K562 (cell line): ENCODE data around the gene ZNF177. TPM values are rescaled to one million over a fixed set of nuclear protein-coding genes. Genes with fewer than 3 reads are reported as not detected.

Experiments
- ATAC-seq: fragments of 200-7000 bp; cut with Tn5 transposase; 3 replicates; pipeline ENCODE4 v1.9.1; 2020; ENCODE audit warnings: moderate library complexity
- BruUV-seq: library from RNA; stranded (reverse); fragments of 400-500 nt; replicated peaks from 2 replicates; lab custom pipeline; 2021; lab: Mats Ljungman, UMichigan
- CTCF ChIA-PET: fragments of 300-600 bp; formaldehyde crosslinking; extraction: SDS; loops from one replicate; lab custom pipeline; 2021; ENCODE audit warnings: low intra/inter-chr PET ratio; lab: Yijun Ruan, JAX
- POLR2A ChIA-PET: fragments of 300-600, 350-650 bp; sonication (Branson Sonifier 250); formaldehyde crosslinking; extraction: SDS; loops from one replicate; lab custom pipeline; 2021; ENCODE audit warnings: antibody characterized with exemption, inconsistent platforms; lab: Yijun Ruan, JAX
- DNase-seq, 4 experiments: peaks; one replicate each; pipeline versions ENCODE4 v3.0.0 to v3.0.0-alpha.2; 2011 to 2018; ENCODE audit warnings: low spot score in 3 of 4, mixed read lengths in 3 of 4; ENCODE audit errors: extremely low read depth in 1 of 4
- FAIRE-seq: peaks from 2 replicates; lab custom pipeline; 2011; peaks lifted over from hg19 to GRCh38; lab: Jason Lieb, UNC
- H2AFZ ChIP-seq: 2 replicates; pipeline ENCODE4 v1.6.0; 2011; ENCODE audit warnings: low read depth, low read length, control low read depth, inconsistent platforms
- H3K27ac ChIP-seq: fragments of 200-600 bp; 3 replicates; pipeline ENCODE4 v1.8.0; 2011; ENCODE audit warnings: low read depth, mild to moderate bottlenecking, control low read depth, inconsistent platforms, low read length, moderate library complexity, mixed read lengths; ENCODE audit errors: extremely low read depth
- H3K27me3 ChIP-seq, 2 experiments: fragments of 300-600 bp in 1 of 2; 2 replicates in 1 of 2; 3 replicates in 1 of 2; pipeline versions ENCODE4 v1.6.0 to v1.8.0; 2011; ENCODE audit warnings: inconsistent platforms in 2 of 2, low read length in 2 of 2, mild to moderate bottlenecking in 1 of 2, mixed read lengths in 1 of 2, moderate library complexity in 1 of 2; ENCODE audit not compliant: control insufficient read depth in 2 of 2, insufficient read depth in 2 of 2
- H3K36me3 ChIP-seq: fragments of 300-600 bp; 3 replicates; pipeline ENCODE4 v1.8.0; 2011; ENCODE audit warnings: mild to moderate bottlenecking, low read length, inconsistent platforms; ENCODE audit not compliant: control insufficient read depth, insufficient read depth
- H3K4me1 ChIP-seq, 2 experiments: fragments of 200-600 bp in 1 of 2; replicated peaks in 1 of 2; 2 replicates in 1 of 2; 3 replicates in 1 of 2; pipeline versions ENCODE4 v1.5.1 to v1.8.0; 2011; ENCODE audit warnings: inconsistent platforms in 2 of 2, low read length in 2 of 2, mild to moderate bottlenecking in 1 of 2, mixed read lengths in 1 of 2, moderate library complexity in 1 of 2; ENCODE audit not compliant: control insufficient read depth in 2 of 2, insufficient read depth in 2 of 2
- H3K4me2 ChIP-seq: 2 replicates; pipeline ENCODE4 v1.6.1; 2011; ENCODE audit warnings: low read length, control low read depth, inconsistent platforms, mixed read lengths; ENCODE audit not compliant: insufficient read depth
- H3K4me3 ChIP-seq: fragments of 200-600 bp; sonication (generic), shearing (Covaris generic); 2 replicates; pipeline ENCODE4 v1.5.1; 2016; ENCODE audit warnings: control low read depth, inconsistent platforms
- H3K79me2 ChIP-seq: fragments of 200-600 bp; 3 replicates; pipeline ENCODE4 v1.8.0; 2011; ENCODE audit warnings: low read length, inconsistent platforms; ENCODE audit not compliant: control insufficient read depth, insufficient read depth
- H3K9ac ChIP-seq, 2 experiments: 2 replicates each; pipeline versions ENCODE4 v1.6.0 to v1.6.1; 2011; ENCODE audit warnings: low read depth in 2 of 2, low read length in 2 of 2, control low read depth in 1 of 2, inconsistent platforms in 1 of 2, mild to moderate bottlenecking in 1 of 2, mixed read lengths in 1 of 2; ENCODE audit not compliant: insufficient read depth in 1 of 2
- H3K9me1 ChIP-seq: one replicate; pipeline ENCODE4 v1.6.0; 2011; ENCODE audit warnings: inconsistent platforms, mild to moderate bottlenecking, low read length, moderate library complexity; ENCODE audit not compliant: control insufficient read depth, insufficient read depth
- H3K9me3 ChIP-seq: replicated peaks from 2 replicates; pipeline ENCODE4 v1.5.1; 2011; ENCODE audit warnings: low read depth, low read length, inconsistent platforms; ENCODE audit not compliant: control insufficient read depth, insufficient read depth
- H4K20me1 ChIP-seq: replicated peaks from 2 replicates; pipeline ENCODE4 v1.6.1; 2011; ENCODE audit warnings: low read length, inconsistent platforms, mixed read lengths; ENCODE audit not compliant: control insufficient read depth, insufficient read depth
- E2F6 ChIP-seq, 2 experiments: IDR thresholded peaks; 2 replicates each; pipeline ENCODE4 v1.6.1; 2011; ENCODE audit warnings: borderline replicate concordance in 1 of 2, control low read depth in 1 of 2, low read depth in 1 of 2, low read length in 1 of 2, mild to moderate bottlenecking in 1 of 2, mixed read lengths in 1 of 2, moderate library complexity in 1 of 2; ENCODE audit not compliant: insufficient read depth in 1 of 2, insufficient read length in 1 of 2, poor library complexity in 1 of 2, severe bottlenecking in 1 of 2; ENCODE audit errors: extremely low read depth in 1 of 2
- E4F1 ChIP-seq: fragments of 250-450 bp; sonication (Bioruptor Pico); IDR thresholded peaks from 2 replicates; pipeline ENCODE4 v1.5.0; 2021; ENCODE audit warnings: mild to moderate bottlenecking, borderline replicate concordance
- FUS ChIP-seq: fragments of 200-400 bp; formaldehyde crosslinking; optimal IDR thresholded peaks from 2 replicates; pipeline ENCODE3; 2017; ENCODE audit warnings: low read depth, low read length
- GTF2A2 ChIP-seq: IDR thresholded peaks from 2 replicates; pipeline ENCODE4 v1.6.1; 2016; ENCODE audit warnings: mild to moderate bottlenecking, missing genetic modification characterization, missing compliant biosample characterization
- IRF2 ChIP-seq: sonication (generic); formaldehyde crosslinking; IDR thresholded peaks from 2 replicates; pipeline ENCODE4 v1.8.1; 2022; ENCODE audit warnings: mild to moderate bottlenecking, missing genetic modification reagents
- SIN3A ChIP-seq, 2 experiments: fragments of 150-350 bp in 1 of 2; IDR thresholded peaks; 2 replicates each; pipeline ENCODE4 v1.6.1; 2011 to 2016; ENCODE audit warnings: borderline replicate concordance in 2 of 2, low read depth in 2 of 2, low read length in 2 of 2, mild to moderate bottlenecking in 2 of 2, moderate library complexity in 2 of 2; ENCODE audit not compliant: control insufficient read depth in 1 of 2
- ZBTB43 ChIP-seq: sonication (generic); formaldehyde crosslinking; IDR thresholded peaks from 2 replicates; pipeline ENCODE4 v1.8.0; 2023; ENCODE audit warnings: mild to moderate bottlenecking, missing genetic modification reagents
- WGBS: fragments of 100-300 bp; shearing (Covaris generic); methylation state at CpG from one replicate; pipeline ENCODE4 v1.1.6; 2016; ENCODE audit warnings: low coverage, mixed read lengths; ENCODE audit not compliant: insufficient coverage; ENCODE audit errors: missing lambda C conversion rate; 5-methylcytosine and 5-hydroxymethylcytosine counted together
- in situ Hi-C: fragments of 300-500 bp; cut with MboI; formaldehyde crosslinking; loops from 4 replicates; pipeline ENCODE4 v1.15.0; 2018; ENCODE audit warnings: inconsistent platforms, mixed read lengths
- intact Hi-C: fragments of 100-400 bp; cut with micrococcal nuclease; formaldehyde crosslinking; loops from 2 replicates; pipeline ENCODE4 v1.14.2; 2022
- polyA plus RNA-seq, 8 experiments: library from polyadenylated mRNA; depleted of rRNA in 4 of 8; stranded (reverse) in 5 of 8; unstranded in 3 of 8; fragments of >200 nt; fragmentation: Nextera tagmentation in 2 of 8; fragmentation: Illumina TruSeq in 1 of 8; extraction: Ambion mirVana in 2 of 8; extraction: Trizol in 1 of 8; gene quantifications; 2 replicates each; pipeline versions ENCODE4 v1.2.1 to v1.2.3, GENCODE V29; 2011 to 2014; ENCODE audit warnings: inconsistent platforms in 1 of 8, missing spikeins in 1 of 8
- total RNA-seq, 7 experiments: library from RNA; depleted of rRNA in 6 of 7; stranded (reverse); fragments of >200 nt in 6 of 7; fragmentation: Illumina TruSeq in 2 of 7; extraction: Trizol in 2 of 7; gene quantifications; 2 replicates each; pipeline versions ENCODE4 v1.2.1 to v1.2.3, GENCODE V29; 2011 to 2021; ENCODE audit warnings: low replicate concordance in 1 of 7
- TF ChIP-seq, protein P1 (sequence below): fragments of 450-650 bp; IDR thresholded peaks from 2 replicates; pipeline ENCODE4 v1.7.0; 2016; ENCODE audit warnings: borderline replicate concordance
- TF ChIP-seq, protein P2 (sequence below): sonication (generic); formaldehyde crosslinking; IDR thresholded peaks from 2 replicates; pipeline ENCODE4 v1.4.0; 2020; ENCODE audit warnings: mild to moderate bottlenecking, missing genetic modification reagents

ZNF177 gene
- total and polyA plus RNA-seq, 9 of the 15 experiments (the other 6 are each of a cell fraction or from before 2014, with no cell fraction given), result 0.25 to 1.8 (median 1.1) TPM

GRCh38 chr19:9406798-9407352, 44.1 kb downstream of the ZNF177 start (continued):
- TF ChIP-seq FUS (no peak), ZBTB43 (CRISPR knock-in tag) (no peak)
- TF ChIP-seq, all 486 proteins: peak for 48

DNA sequence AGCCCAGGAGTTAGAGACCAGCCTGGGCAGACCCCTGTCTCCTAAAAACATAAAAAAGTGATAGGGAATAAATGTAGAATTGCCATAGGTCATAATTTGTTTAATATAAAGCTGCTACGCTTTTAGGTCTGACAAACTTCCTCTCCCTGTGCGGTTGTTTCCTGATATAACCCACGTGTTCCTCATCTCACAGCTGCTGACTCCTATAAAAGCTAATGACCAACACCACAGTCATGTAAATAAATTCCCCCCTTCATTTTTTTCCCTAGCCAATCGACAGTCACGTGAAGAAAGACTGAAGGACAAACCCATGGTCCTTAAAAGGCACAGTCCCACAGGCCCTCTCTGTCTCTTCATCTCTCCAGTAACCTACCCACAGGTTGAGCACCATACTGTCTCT, 45.0 kb downstream of the ZNF177 start:
- Histone ChIP-seq H3K79me2 (no peaks in the 10 kb centered on the region), H3K4me1 (peaks cover 0 to 7% of the 10 kb centered on the region in 2 experiments; a peak in 2 of 5 replicates), H3K9ac (no peak overlapping the region), H3K36me3 (peaks cover 3% of the 10 kb centered on the region; the same call in 1 of the 3 replicates), H2AFZ (no peak overlapping the region), H3K4me2 (0 out of 2 replicates have a peak overlapping the region, but pooled peaks have one; percentile 80), H3K27me3 (no peaks in the 10 kb centered on the region), H3K9me3 (peaks cover 16% of the 10 kb centered on the region), H3K4me3 (no peak overlapping the region), H4K20me1 (no peaks in the 10 kb centered on the region), H3K27ac (no peak overlapping the region), H3K9me1 (no peaks in the 10 kb centered on the region)
- in situ Hi-C loops (no loop called here), intact Hi-C loops (no loop called here)
- BruUV-seq, result no TSS peak
- DNase-seq (no peak), FAIRE-seq (no peak), ATAC-seq (no peak)
- POLR2A ChIA-PET, result interaction anchor here (0.7 kb wide), 1 partner anchor 139 kb away, joined by 3 read pairs; no protein-coding TSS in a partner anchor
- no peak for TF ChIP-seq IRF2
- TF ChIP-seq, protein P1, sequence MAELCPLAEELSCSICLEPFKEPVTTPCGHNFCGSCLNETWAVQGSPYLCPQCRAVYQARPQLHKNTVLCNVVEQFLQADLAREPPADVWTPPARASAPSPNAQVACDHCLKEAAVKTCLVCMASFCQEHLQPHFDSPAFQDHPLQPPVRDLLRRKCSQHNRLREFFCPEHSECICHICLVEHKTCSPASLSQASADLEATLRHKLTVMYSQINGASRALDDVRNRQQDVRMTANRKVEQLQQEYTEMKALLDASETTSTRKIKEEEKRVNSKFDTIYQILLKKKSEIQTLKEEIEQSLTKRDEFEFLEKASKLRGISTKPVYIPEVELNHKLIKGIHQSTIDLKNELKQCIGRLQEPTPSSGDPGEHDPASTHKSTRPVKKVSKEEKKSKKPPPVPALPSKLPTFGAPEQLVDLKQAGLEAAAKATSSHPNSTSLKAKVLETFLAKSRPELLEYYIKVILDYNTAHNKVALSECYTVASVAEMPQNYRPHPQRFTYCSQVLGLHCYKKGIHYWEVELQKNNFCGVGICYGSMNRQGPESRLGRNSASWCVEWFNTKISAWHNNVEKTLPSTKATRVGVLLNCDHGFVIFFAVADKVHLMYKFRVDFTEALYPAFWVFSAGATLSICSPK, result no peak
- no peak for TF ChIP-seq SIN3A (IDR thresholded peaks at IDR 0.05; ENCODE audit: borderline replicate concordance in 2 of 2, control insufficient read depth in 1 of 2, low read depth in 2 of 2, low read length in 2 of 2)
- TF ChIP-seq, protein P2, sequence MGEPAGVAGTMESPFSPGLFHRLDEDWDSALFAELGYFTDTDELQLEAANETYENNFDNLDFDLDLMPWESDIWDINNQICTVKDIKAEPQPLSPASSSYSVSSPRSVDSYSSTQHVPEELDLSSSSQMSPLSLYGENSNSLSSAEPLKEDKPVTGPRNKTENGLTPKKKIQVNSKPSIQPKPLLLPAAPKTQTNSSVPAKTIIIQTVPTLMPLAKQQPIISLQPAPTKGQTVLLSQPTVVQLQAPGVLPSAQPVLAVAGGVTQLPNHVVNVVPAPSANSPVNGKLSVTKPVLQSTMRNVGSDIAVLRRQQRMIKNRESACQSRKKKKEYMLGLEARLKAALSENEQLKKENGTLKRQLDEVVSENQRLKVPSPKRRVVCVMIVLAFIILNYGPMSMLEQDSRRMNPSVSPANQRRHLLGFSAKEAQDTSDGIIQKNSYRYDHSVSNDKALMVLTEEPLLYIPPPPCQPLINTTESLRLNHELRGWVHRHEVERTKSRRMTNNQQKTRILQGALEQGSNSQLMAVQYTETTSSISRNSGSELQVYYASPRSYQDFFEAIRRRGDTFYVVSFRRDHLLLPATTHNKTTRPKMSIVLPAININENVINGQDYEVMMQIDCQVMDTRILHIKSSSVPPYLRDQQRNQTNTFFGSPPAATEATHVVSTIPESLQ, result no peak
- no peak for TF ChIP-seq E2F6 (IDR thresholded peaks at IDR 0.05; ENCODE audit: borderline replicate concordance in 1 of 2, extremely low read depth in 1 of 2, insufficient read depth in 1 of 2, insufficient read length in 1 of 2, low read depth in 1 of 2, low read length in 1 of 2, poor library complexity in 1 of 2, severe bottlenecking in 1 of 2)
- no peak for TF ChIP-seq GTF2A2 (tag)
- no peak for TF ChIP-seq E4F1 (CRISPR knock-in tag)
- 16% methylated on average over 5 of the region's 5 CpGs for WGBS
- CTCF ChIA-PET, result no interaction called here
